ENCODE measurements around the gene POFUT1. TPM values are rescaled to one million over a fixed set of nuclear protein-coding genes. Genes with fewer than 3 reads are reported as not detected.

Gene POFUT1
- total and polyA plus RNA-seq, 2 donors (not counting 3 experiments of a cell fraction or from before 2014, with no cell fraction given), result 29.0 to 51.4 TPM

DNA sequence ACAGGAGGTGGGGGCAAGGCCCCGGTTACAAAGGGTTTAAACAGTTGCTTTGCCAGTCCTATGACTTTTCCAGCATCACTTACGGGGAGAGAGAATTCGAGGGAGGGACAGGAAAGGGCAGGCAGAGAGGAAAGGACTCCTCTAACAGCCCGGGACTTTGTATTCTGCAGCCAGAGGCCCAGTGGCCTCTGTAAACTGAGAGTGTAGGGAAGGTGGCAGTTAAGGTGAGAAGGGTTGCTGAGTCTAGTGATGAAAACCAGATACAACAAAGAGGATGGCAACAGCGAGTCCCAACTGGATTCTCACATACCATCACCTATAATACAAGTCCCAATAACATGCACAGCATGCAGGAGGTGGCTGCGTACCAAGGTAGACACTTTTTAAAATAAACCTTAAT, 13.7 kb upstream of the POFUT1 start:
- no peak for DNase-seq (ENCODE audit: low read depth, low spot score)
- BruUV-seq (replicated peaks), result no TSS peak
- no peaks in the 10 kb centered on the region for H3K9me3 ChIP-seq (replicated peaks; ENCODE audit: control insufficient read depth, insufficient read depth, low read length)
- ChIA-PET CTCF (no interaction called here), POLR2A (no interaction called here)
- no peak overlapping the region for H2AFZ ChIP-seq (ENCODE audit: low read depth, low read length)
- peaks cover 14 to 22% of the 10 kb centered on the region in 2 experiments for H3K36me3 ChIP-seq (ENCODE audit: control insufficient read depth in 2 of 2, extremely low read depth in 1 of 2, insufficient read depth in 2 of 2, low read length in 2 of 2)
- H3K4me2 ChIP-seq (ENCODE audit: insufficient read depth, low read length), result no peak overlapping the region
- H3K27ac ChIP-seq (ENCODE audit: insufficient read depth, low read depth, low read length), result no peak overlapping the region
- no peaks in the 10 kb centered on the region for H3K79me2 ChIP-seq (ENCODE audit: control insufficient read depth, insufficient read depth, low read length)
- H3K4me3 ChIP-seq (replicated peaks in 1 of 3; ENCODE audit: insufficient read depth in 1 of 3, low read depth in 1 of 3, low read length in 3 of 3), result no peak overlapping the region
- no peak overlapping the region for H3K9ac ChIP-seq (replicated peaks; ENCODE audit: extremely low read depth, insufficient read depth, low read length)
- no peaks in the 10 kb centered on the region for H4K20me1 ChIP-seq (replicated peaks; ENCODE audit: control insufficient read depth, extremely low read depth, insufficient read depth, low read length)
- H3K4me1 ChIP-seq (ENCODE audit: control insufficient read depth, extremely low read depth, insufficient read depth, low read length), result peaks cover 10% of the 10 kb centered on the region
- TF ChIP-seq MYC (IDR thresholded peaks at IDR 0.05; ENCODE audit: low read depth, low read length), result no peak
- no peak for TF ChIP-seq POLR2AphosphoS5 (IDR thresholded peaks at IDR 0.05; ENCODE audit: insufficient read depth, low read depth, low read length)
- TF ChIP-seq EZH2 (IDR thresholded peaks at IDR 0.05; ENCODE audit: borderline replicate concordance, low read depth, low read length, severe bottlenecking), result no peak
- no peak for TF ChIP-seq FOS (IDR thresholded peaks at IDR 0.05; ENCODE audit: borderline replicate concordance, insufficient read depth, low read length)
- TF ChIP-seq, protein P1, sequence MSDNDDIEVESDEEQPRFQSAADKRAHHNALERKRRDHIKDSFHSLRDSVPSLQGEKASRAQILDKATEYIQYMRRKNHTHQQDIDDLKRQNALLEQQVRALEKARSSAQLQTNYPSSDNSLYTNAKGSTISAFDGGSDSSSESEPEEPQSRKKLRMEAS (IDR thresholded peaks at IDR 0.05; ENCODE audit: insufficient read depth, insufficient read length), result no peak
- TF ChIP-seq GATA2 (IDR thresholded peaks at IDR 0.05; ENCODE audit: insufficient read depth, insufficient read length, low read depth, low read length), result no peak
- TF ChIP-seq JUN (IDR thresholded peaks at IDR 0.05; ENCODE audit: borderline replicate concordance, insufficient read depth, insufficient read length, low read depth), result no peak
- no peak for TF ChIP-seq POLR2A (IDR thresholded peaks at IDR 0.05; ENCODE audit: low read depth, low read length)
- TF ChIP-seq, protein P2, sequence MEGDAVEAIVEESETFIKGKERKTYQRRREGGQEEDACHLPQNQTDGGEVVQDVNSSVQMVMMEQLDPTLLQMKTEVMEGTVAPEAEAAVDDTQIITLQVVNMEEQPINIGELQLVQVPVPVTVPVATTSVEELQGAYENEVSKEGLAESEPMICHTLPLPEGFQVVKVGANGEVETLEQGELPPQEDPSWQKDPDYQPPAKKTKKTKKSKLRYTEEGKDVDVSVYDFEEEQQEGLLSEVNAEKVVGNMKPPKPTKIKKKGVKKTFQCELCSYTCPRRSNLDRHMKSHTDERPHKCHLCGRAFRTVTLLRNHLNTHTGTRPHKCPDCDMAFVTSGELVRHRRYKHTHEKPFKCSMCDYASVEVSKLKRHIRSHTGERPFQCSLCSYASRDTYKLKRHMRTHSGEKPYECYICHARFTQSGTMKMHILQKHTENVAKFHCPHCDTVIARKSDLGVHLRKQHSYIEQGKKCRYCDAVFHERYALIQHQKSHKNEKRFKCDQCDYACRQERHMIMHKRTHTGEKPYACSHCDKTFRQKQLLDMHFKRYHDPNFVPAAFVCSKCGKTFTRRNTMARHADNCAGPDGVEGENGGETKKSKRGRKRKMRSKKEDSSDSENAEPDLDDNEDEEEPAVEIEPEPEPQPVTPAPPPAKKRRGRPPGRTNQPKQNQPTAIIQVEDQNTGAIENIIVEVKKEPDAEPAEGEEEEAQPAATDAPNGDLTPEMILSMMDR (IDR thresholded peaks at IDR 0.05; ENCODE audit: extremely low read depth in 1 of 2, insufficient read depth in 1 of 2, low read depth in 1 of 2, low read length in 2 of 2), result no peak
- intact Hi-C loops (cut with micrococcal nuclease), result no loop called here
- dilution Hi-C loops (cut with MboI; ENCODE audit: extremely low pct_ligation_motif_present, low sequenced_read_pairs), result no loop called here
- H3K27me3 ChIP-seq (ENCODE audit: control insufficient read depth in 2 of 2, insufficient read depth in 2 of 2, low read length in 2 of 2), result no peaks in the 10 kb centered on the region
- FAIRE-seq, result no peak
- no peaks in the 10 kb centered on the region for H3K9me1 ChIP-seq (replicated peaks; ENCODE audit: control insufficient read depth, extremely low read depth, insufficient read depth, low read length)
